Prostate gland (tissue), 2 donors: ENCODE measurements around the gene RAPSN.

ENCODE experiments used
- POLR2A ChIP-seq: fragments of 450-650 bp; IDR thresholded peaks from one replicate; pipeline ENCODE4 v1.6.1; 2016; ENCODE audit warnings: antibody characterized with exemption, mild to moderate bottlenecking
- TF ChIP-seq, protein P1 (sequence below), 4 experiments: fragments of 200-600 bp in 2 of 4; fragments of 450-650 bp in 2 of 4; sonication (generic) in 2 of 4; IDR thresholded peaks; 1 replicate in 3 of 4; 2 replicates in 1 of 4; pipeline ENCODE4 v1.5.1; 2016 to 2019; ENCODE audit warnings: antibody characterized with exemption in 4 of 4, mild to moderate bottlenecking in 2 of 4, moderate library complexity in 2 of 4

DNA sequence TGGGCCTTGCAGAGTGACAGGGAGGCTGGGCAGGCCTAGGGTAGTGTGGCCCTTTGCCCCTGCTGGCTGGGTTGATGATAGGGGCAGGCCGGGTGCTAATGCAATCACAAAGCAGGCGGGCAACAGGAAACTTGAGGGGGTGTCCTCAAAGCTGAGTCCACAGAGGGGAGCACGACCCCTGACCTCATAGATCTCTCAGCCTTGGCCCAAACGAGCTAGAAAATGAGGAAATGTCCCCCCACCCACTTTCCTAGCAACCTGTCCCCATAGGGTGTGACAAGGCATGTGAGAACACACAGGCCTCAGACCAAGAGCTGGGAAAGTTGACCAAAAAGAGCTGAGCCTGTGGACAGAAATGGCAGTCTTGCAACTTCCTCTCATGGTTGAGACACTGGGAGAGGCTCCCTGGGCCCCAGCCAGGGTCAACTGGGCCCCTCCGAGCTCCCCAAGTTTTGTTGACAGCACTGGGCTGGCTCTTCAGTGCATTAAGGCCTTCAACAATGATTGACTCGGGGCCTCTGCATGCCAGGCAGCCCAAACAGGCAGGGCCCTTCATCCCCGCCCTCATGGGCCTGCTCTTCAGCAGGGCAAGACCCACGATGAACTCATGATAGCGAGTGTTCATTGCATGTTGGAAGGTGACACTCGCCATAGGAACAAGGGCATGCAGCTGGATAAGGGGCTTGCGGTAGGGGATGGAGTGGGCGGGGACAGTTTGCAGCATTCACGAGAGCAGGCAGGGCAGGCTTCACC lies 60.8 kb downstream of the RAPSN start:
- no peak for TF ChIP-seq POLR2A
- TF ChIP-seq, protein P1, sequence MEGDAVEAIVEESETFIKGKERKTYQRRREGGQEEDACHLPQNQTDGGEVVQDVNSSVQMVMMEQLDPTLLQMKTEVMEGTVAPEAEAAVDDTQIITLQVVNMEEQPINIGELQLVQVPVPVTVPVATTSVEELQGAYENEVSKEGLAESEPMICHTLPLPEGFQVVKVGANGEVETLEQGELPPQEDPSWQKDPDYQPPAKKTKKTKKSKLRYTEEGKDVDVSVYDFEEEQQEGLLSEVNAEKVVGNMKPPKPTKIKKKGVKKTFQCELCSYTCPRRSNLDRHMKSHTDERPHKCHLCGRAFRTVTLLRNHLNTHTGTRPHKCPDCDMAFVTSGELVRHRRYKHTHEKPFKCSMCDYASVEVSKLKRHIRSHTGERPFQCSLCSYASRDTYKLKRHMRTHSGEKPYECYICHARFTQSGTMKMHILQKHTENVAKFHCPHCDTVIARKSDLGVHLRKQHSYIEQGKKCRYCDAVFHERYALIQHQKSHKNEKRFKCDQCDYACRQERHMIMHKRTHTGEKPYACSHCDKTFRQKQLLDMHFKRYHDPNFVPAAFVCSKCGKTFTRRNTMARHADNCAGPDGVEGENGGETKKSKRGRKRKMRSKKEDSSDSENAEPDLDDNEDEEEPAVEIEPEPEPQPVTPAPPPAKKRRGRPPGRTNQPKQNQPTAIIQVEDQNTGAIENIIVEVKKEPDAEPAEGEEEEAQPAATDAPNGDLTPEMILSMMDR (IDR thresholded peaks at IDR 0.05) = no peak
